Measurements from ENCODE around the gene TMEM131L.
"Not testable (repeated sequence)": the region's sequence is repeated elsewhere in the genome, so short reads cannot be mapped to it uniquely, and the experiment has no call there.

The TMEM131L gene

DNA sequence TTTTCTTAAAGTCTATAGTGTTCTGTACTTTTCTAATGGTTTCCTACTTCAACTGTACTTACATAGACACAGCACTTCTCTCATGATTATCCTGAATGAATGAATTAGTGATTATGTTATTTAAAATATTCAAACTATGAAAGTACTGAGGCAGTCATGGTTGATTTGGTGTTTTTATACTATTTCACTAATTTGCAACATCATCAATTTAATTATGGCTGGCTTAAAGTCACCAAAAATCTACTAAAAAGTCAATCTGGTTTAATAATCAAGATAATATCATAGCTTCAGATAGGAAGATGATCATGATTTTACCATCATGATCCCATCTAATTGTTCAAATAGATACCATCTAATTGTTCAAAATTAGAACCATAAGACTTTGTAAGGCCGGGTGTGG lies 16.8 kb upstream of the TMEM131L start:
- H3K27ac ChIP-seq: no peak overlapping the region
- no peak for TF ChIP-seq ZFX (IDR thresholded peaks at IDR 0.05; ENCODE audit: borderline replicate concordance)
- TF ChIP-seq, protein P1, sequence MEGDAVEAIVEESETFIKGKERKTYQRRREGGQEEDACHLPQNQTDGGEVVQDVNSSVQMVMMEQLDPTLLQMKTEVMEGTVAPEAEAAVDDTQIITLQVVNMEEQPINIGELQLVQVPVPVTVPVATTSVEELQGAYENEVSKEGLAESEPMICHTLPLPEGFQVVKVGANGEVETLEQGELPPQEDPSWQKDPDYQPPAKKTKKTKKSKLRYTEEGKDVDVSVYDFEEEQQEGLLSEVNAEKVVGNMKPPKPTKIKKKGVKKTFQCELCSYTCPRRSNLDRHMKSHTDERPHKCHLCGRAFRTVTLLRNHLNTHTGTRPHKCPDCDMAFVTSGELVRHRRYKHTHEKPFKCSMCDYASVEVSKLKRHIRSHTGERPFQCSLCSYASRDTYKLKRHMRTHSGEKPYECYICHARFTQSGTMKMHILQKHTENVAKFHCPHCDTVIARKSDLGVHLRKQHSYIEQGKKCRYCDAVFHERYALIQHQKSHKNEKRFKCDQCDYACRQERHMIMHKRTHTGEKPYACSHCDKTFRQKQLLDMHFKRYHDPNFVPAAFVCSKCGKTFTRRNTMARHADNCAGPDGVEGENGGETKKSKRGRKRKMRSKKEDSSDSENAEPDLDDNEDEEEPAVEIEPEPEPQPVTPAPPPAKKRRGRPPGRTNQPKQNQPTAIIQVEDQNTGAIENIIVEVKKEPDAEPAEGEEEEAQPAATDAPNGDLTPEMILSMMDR (IDR thresholded peaks at IDR 0.05): no peak

DNA sequence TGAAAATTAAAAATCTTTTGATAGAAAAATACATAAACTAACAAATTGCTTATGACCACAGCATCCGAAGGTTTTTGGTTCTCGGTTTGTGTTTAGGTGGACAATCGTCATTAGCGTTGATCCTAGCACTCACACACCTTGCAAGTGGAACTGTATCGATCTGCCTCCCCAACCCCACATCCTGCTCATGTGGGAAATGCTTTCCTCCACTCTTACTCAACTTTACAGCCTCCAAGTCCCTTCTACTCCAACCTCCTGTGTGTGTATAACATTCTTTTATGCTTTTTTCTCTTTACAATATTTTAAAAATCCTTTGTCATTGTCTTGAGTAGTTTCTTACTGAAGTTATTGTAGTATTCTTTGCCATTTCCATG lies 15.6 kb upstream of the TMEM131L start:
- no peak overlapping the region for H3K27ac ChIP-seq
- no peak for TF ChIP-seq ZFX (IDR thresholded peaks at IDR 0.05; ENCODE audit: borderline replicate concordance)
- TF ChIP-seq, protein P1 (IDR thresholded peaks at IDR 0.05): no peak

DNA sequence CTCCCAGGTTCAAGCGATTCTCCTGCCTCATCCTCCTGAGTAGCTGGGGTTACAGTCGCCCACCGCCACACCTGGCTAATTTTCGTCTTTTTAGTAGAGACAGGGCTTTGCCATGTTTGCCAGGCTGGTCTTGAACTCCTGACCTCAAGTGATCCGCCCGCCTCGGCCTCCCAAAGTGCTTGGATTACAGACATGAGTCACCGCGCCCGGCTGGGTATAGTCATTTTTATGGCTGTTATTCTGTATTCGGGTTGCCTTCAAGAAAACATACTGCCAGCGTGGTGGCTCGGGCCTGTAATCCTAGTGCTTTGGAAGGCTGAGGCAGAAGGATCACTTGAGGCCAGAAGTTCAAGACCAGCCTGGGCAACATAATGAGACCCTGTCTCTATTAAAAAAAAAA lies 15.0 kb upstream of the TMEM131L start:
- not testable (repeated sequence) for H3K27ac ChIP-seq

DNA sequence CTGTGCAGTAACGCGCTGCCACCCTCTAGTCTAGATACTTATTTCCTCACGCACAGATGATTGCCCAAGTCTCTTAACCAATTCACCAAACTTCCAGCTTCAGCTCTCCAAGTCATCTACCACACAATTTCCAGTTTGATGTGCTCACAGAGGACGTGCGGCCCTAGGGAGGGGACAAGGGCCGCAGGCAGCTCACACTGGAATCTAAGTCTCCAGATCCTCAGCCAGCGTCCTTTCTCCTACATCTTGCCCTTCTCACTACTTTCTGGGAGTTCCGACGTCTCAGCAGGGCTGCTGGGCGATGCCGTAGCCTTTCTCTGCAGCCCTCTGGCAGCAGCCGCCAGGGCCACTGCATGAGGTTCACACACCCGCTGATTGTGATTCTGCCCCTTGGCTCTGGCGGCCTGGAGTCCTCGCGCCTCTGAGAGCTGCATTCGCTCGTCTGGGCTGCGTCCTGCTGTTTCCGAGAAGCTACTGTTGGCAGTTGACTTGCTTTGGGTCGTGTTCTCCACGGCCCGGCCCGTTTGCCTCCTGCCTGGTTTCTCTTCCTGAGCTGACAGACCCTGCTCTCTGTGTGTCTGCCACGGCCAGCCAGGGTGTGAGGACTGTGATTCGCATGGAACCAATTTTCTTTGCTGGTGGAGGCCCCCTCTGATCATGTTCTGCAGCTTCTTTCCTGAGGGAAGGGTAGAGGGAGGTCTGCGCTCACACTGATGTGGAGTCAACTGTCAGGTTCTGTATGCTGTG lies 14.1 kb upstream of the TMEM131L start:
- no peak for TF ChIP-seq ZFX (IDR thresholded peaks at IDR 0.05; ENCODE audit: borderline replicate concordance)
- TF ChIP-seq, protein P1 (IDR thresholded peaks at IDR 0.05): no peak
- no peak overlapping the region for H3K27ac ChIP-seq

DNA sequence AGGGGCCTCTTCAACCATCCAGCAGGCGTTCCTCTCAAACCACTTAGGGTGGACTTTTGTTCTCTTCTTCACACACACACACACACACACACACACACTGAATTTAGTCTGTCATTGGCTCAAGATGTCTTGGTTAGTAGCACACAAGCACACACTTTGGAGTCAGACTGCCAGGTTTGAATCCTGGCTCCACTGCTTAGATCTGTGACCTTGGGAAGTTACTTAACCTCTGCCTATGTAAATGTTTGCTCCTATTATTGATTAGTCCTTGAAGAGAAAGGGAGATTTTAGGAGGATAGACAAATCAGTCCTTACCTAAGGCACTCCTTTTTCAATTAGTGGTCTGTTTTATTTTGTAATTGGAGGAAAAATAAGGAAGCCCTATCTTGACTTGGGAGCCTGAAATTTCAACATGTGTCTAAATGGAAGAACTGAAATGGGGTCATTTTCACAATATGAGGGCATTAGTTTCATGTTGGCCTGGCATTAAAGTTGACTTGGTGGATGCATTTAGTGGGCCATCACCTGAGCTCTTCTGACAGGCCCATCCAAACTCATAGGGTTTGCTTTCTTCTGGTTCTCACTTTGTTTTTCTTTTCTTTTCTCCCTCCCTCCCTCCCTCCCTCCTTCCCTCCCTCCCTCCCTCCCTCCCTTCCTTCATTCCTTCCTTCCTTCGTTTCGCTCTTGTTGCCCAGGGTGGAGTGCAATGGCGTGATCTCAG lies 13.3 kb upstream of the TMEM131L start:
- no peak overlapping the region for H3K27ac ChIP-seq
- TF ChIP-seq, protein P1 (IDR thresholded peaks at IDR 0.05): no peak
- no peak for TF ChIP-seq ZFX (IDR thresholded peaks at IDR 0.05; ENCODE audit: borderline replicate concordance)

DNA sequence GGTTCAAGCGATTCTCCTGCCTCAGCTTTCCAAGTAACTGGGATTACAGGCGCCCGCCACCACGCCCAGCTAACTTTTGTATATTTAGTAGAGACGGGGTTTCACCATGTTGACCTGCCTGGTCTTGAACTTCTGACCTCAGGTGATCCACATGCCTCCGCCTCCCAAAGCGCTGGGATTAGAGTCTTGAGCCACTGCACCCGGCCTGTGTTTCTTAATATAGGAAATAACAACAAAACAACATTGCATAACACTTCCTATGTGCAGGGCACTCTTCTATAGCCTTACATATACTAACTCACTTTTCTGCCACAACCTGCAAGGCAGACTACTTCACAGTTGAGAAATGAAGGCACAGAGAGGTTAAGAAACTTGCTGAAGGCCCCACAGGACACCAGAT lies 12.8 kb upstream of the TMEM131L start:
- no peak for TF ChIP-seq ZFX (IDR thresholded peaks at IDR 0.05; ENCODE audit: borderline replicate concordance)
- TF ChIP-seq, protein P1 (IDR thresholded peaks at IDR 0.05): no peak
- no peak overlapping the region for H3K27ac ChIP-seq

DNA sequence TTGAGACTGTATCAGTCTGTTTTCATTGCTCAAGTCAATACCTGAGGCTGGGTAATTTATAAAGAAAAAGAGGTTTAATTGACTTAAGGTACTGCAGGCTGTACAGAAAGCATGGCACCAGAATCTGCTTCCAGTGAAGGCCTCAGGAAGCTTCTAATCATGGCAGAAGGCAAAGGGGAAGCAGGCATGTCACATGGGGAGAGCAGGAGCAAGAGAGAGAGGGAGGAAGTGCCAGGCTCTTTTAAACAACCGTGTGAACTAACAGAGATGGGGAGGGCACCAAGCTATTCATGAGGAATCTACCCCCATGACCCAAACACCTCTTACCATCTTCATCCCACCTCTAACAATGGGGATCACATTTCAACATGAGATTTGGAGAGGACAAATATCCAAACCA lies 7.2 kb upstream of the TMEM131L start:
- no peak overlapping the region for H3K27ac ChIP-seq
- no peak for TF ChIP-seq ZFX (IDR thresholded peaks at IDR 0.05; ENCODE audit: borderline replicate concordance)
- TF ChIP-seq, protein P1 (IDR thresholded peaks at IDR 0.05): no peak

DNA sequence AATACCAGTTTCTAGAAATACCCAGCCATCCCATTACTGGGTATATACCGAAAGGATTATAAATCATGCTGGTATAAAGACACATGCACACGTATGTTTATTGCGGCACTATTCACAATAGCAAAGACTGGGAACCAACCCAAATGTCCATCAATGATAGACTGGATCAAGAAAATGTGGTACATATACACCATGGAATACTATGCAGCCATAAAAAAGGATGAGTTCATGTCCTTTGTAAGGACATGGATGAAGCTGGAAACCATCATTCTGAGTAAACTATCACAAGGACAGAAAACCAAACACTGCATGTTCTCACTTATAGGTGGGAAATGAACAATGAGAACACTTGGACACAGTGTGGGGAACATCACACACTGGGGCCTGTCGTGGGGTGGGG lies 4.6 kb upstream of the TMEM131L start:
- H3K27ac ChIP-seq: not testable (repeated sequence)
